Right renal cortex interstitium (tissue), 3 donors: ENCODE data around the gene FBXO27. TPM values are rescaled to one million over a fixed set of nuclear protein-coding genes. Genes with fewer than 3 reads are reported as not detected.
"Not testable (repeated sequence)": the region's sequence is repeated elsewhere in the genome, so short reads cannot be mapped to it uniquely, and the experiment has no call there.

ENCODE experiments used
- DNase-seq, 3 donors: peaks; one replicate each; pipeline ENCODE4 v3.0.0-alpha.2; 2013; ENCODE audit warnings: low read depth in 3 of 3, low spot score in 2 of 3
- polyA plus RNA-seq, 3 donors: library from polyadenylated mRNA; unstranded; fragments of 120-200 nt; gene quantifications; one replicate each; pipeline ENCODE4 v1.2.1, GENCODE V29; 2013; ENCODE audit not compliant: insufficient read length in 3 of 3

FBXO27 gene
- polyA plus RNA-seq = 1 to 10 TPM; 6.3 to 7.3 (median 7.0) TPM

GRCh38 chr19:39032063-39032918, at the start of gene FBXO27:
Gene FBXO27, minus strand, starts transcription at chr19:39032549. Its CDS starts 322 bp downstream, at chr19:39032227.
- no peak for DNase-seq

GRCh38 chr19:39080431-39080830, 48.1 kb upstream of the FBXO27 start:
- DNase-seq = no peak

GRCh38 chr19:39078436-39079200, 46.3 kb upstream of the FBXO27 start:
- DNase-seq = no peak

GRCh38 chr19:39077323-39077722, 45.0 kb upstream of the FBXO27 start:
- DNase-seq = no peak

- no peak for DNase-seq
Measured at GRCh38 chr19:39074942-39075341, 42.6 kb upstream of the FBXO27 start.

GRCh38 chr19:39074205-39074692, 41.9 kb upstream of the FBXO27 start:
- DNase-seq = no peak

- DNase-seq = no peak
Measured at GRCh38 chr19:39070888-39071287, 38.5 kb upstream of the FBXO27 start.

- not testable (repeated sequence) for DNase-seq
Measured at GRCh38 chr19:39068259-39068658, 35.9 kb upstream of the FBXO27 start.

GRCh38 chr19:39067104-39067503, 34.8 kb upstream of the FBXO27 start:
- DNase-seq = no peak

GRCh38 chr19:39065928-39066327, 33.6 kb upstream of the FBXO27 start:
- DNase-seq = no peak

- DNase-seq = no peak
Measured at GRCh38 chr19:39064405-39064804, 32.1 kb upstream of the FBXO27 start.

GRCh38 chr19:39060171-39060570, 27.8 kb upstream of the FBXO27 start:
- no peak for DNase-seq

GRCh38 chr19:39059302-39059701, 27.0 kb upstream of the FBXO27 start:
- DNase-seq = no peak

GRCh38 chr19:39057615-39058014, 25.3 kb upstream of the FBXO27 start:
- no peak for DNase-seq

GRCh38 chr19:39054091-39054470, 21.7 kb upstream of the FBXO27 start:
- DNase-seq = no peak

- no peak for DNase-seq
Measured at GRCh38 chr19:39053276-39054090, 21.1 kb upstream of the FBXO27 start.

- DNase-seq = no peak
Measured at GRCh38 chr19:39052846-39053245, 20.5 kb upstream of the FBXO27 start.

GRCh38 chr19:39052243-39052746, 19.9 kb upstream of the FBXO27 start:
- no peak for DNase-seq

GRCh38 chr19:39047073-39047472, 14.7 kb upstream of the FBXO27 start:
- DNase-seq = no peak

- DNase-seq = no peak
Measured at GRCh38 chr19:39046037-39046821, 13.9 kb upstream of the FBXO27 start.
